T-helper 1 cell treated with Interleukin-12 subunit alpha and Interleukin-12 subunit beta and Interleukin-4 antibody, amounts not matched to agents 30 ng/mL and 1 ng/mL, for 36 hours (primary cell): Measurements from ENCODE around the gene KHSRP. TPM values are rescaled to one million over a fixed set of nuclear protein-coding genes. Genes with fewer than 3 reads are reported as not detected.

Experiments used
- intact Hi-C: fragments of 100-400 bp; cut with micrococcal nuclease; formaldehyde crosslinking; loops from one replicate; pipeline ENCODE4 v1.15.1; 2024
- total RNA-seq: library from RNA; stranded (reverse); gene quantifications from 2 replicates; pipeline ENCODE4 v1.2.3, GENCODE V29; 2022

The KHSRP gene
- total RNA-seq, 1 donor from 2014 or later, result 269 TPM

DNA sequence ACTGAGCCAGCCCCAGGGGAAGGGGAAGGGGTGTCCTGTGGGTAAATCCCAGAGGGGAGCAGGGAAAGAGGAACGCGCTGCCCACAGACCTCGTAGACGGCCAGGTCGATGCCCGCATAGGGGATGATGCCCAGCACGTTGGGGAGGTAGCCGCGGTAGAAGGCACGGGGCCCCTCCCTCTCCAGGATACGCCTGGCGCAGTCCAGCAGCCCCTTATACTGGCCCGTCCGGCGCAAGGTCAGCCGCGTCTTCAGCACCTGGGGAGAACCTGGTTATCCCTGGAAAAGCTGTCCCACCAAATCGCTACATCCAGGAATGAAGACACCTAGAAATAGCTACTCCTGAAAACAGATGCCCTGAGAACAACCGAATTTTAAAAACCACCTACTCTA is 27.6 kb upstream of the KHSRP start:
- intact Hi-C loops, result no loop called here

GRCh38 chr19:6451583-6452222 is 27.1 kb upstream of the KHSRP start:
- intact Hi-C loops, result no loop called here

- intact Hi-C loops, result no loop called here
These were observed 25.6 kb upstream of the KHSRP start for GRCh38 chr19:6450166-6450565.

DNA sequence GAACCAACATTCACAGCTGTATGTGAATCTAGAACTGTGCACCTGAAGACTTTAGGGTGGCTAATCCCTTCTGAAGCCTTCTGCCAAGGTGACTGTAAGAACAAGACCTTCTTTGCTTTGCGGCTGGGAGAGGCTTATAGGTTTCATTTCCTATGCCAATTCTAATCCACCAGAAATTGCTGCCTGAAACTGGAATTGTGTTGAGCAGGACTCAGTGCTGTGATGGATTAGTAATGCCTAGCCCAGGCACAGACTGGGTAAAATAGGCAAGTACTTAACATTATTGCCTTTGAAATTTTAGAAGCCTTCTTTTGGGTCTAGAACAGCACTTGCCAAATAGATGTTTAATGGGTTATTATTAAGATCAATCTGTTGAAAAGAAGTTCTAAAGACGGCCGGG is 23.4 kb upstream of the KHSRP start:
- intact Hi-C loops, result no loop called here

GRCh38 chr19:6446452-6446851 is 21.8 kb upstream of the KHSRP start:
- intact Hi-C loops, result no loop called here

GRCh38 chr19:6443986-6444385 is 19.4 kb upstream of the KHSRP start:
- intact Hi-C loops, result no loop called here

- intact Hi-C loops, result no loop called here
These were observed 17.6 kb upstream of the KHSRP start for GRCh38 chr19:6442087-6442688.

- intact Hi-C loops, result no loop called here
These were observed 16.3 kb upstream of the KHSRP start for GRCh38 chr19:6440905-6441304.

DNA sequence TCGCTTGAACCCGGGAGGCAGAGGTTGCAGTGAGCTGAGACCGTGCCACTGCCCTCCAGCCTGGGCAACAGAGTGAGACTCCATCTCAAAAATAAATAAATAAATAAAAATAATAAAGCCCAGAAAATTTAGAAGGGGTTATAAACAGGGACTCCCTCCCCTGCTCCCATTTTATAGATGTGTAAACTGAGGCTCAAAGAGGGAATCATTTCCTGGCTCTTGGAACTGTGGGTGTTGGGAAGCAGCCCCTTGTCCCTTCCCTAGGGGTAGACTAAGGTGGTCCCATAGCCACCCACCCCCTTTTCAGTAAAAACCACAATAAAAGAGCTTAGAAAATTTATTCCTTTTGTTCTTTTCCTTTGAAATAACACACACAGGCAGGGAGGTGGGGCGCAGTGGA is 15.1 kb upstream of the KHSRP start:
- intact Hi-C loops, result no loop called here

DNA sequence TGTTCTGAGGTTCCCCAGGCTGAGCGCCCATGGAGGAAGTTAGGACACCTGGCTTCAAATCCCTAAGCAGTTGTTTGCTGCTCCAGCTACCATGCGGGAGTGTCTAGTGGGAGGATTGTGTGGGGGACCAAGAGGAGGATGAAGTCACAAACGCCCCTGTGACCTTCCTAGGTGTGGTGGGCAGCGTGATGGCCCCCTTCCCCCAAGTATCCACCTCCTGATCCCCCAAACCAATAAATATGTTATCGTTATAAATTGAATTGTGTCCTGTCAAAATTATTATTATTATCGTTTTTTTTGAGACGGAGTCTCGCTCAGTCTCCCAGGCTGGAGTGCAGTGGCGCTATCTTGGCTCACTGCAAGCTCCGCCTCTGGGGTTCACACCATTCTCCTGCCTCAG is 9.1 kb upstream of the KHSRP start, which contains the start of gene SLC25A41:
SLC25A41 (minus strand) TSS at position 101 of the 400 bp plus-strand sequence; CDS start at position 31, 70 bp downstream.
- intact Hi-C loops, result no loop called here

GRCh38 chr19:6433165-6433564 is 8.6 kb upstream of the KHSRP start:
- intact Hi-C loops, result no loop called here

DNA sequence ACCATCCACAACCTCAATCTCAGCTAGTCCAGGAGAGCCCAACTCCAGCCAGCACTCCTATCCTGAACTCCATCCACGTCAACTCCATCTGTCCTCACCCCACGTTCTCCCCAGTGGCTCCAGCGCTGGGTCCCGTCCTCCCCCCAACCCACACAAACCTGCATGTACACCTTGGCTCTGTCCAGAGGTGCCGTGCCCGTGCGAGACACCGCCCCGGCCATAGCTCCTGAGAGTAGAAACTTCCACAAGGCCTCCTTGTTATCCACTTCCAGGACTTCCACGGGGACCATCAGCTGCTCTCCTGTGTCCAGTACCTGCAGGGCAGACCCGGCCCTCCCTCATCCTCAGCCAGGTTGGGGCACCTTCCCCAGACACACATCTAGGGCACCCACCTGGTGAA is 7.3 kb upstream of the KHSRP start:
- intact Hi-C loops, result no loop called here

DNA sequence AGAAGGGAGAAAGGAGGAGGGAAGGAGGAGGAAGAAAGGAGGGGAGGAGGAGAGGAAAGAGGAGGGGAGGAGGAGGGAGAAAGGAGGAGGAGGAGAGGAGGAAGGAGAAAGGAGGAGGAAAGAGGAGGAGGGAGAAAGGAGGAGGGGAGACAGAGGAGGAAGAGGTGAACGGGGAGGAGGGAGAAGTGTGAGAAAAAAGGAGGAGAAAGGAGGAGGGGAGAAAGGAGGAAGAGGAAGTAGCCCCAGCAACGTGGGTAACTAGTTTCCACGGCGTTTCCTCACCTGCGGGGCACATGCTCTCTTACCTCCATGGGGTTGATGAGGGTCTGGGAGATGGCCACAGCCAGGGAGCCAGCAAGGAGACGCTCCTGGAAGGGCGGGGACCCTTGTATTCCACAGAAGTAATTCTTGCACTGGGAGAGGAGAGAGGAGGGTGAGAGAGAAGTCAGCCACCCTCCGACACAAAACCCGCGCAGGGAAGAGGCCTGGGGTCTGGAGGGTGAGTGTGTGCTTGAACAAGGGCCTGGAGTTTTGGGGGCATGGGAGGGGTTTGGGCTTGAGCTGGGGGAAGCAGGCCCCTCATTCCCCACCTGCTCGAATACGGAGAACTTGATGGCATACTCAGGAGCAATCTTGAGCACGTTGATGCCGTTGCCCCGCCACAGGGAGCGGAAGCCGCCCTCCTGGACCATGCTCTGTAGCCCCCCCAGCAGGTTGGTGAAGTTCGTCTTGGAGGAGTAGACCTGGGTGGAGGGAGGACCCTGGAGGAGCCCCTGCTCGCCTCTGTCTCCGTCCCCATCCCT is 5.0 kb upstream of the KHSRP start:
- intact Hi-C loops, result loop anchor here (5.0 kb wide), 1 partner anchor 1957 kb away; the partner anchor contains the start of gene HDGFL2

DNA sequence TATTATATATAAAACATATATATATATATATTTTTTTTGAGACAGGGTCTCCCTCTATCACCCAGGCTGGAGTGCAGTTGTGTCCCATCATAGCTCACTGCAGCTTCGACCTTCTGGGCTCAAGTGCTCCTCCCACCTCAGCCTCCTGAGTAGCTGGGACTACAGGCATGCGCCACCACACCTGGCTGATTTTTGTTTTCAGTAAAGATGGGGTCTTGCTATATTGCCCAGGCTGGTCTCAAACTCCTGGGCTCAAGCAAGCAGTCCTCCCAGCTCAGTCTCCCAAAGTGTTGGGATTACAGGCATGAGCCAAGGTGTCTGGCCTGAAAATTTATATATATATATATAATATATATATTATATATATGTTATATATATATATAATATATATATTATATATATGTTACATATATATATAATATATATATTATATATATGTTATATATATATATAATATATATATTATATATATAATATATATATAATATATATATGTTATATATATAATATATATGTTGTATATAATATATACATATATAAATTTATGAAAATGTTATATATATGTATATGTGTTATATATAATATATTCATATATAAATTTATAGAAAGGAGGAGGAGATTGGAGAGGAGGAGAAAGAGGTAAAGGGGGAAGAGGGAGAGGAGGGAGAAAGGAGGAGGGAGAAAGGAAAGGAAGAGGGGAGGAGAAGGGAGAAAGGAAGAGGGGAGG is 4.2 kb upstream of the KHSRP start:
- intact Hi-C loops, result loop anchor here (5.0 kb wide), 1 partner anchor 1957 kb away; the partner anchor contains the start of gene HDGFL2

GRCh38 chr19:6427131-6427530 is 2.5 kb upstream of the KHSRP start:
- intact Hi-C loops, result loop anchor here (5.0 kb wide), 1 partner anchor 1955 kb away; the partner anchor contains the start of gene HDGFL2

GRCh38 chr19:6425732-6426620 is 1.4 kb upstream of the KHSRP start:
- intact Hi-C loops, result loop anchor here (1.0 to 5.0 kb wide), 14 partner anchors 33 to 1954 kb away; partner anchors contain the start of genes CLPP, DENND1C, GPR108 and GTF2F1

GRCh38 chr19:6424939-6425731 is 524 bp upstream of the KHSRP start:
- intact Hi-C loops, result loop anchor here (1.0 to 5.0 kb wide), 15 partner anchors 32 to 1953 kb away; partner anchors contain the start of genes CLPP, DENND1C, GPR108 and GTF2F1

DNA sequence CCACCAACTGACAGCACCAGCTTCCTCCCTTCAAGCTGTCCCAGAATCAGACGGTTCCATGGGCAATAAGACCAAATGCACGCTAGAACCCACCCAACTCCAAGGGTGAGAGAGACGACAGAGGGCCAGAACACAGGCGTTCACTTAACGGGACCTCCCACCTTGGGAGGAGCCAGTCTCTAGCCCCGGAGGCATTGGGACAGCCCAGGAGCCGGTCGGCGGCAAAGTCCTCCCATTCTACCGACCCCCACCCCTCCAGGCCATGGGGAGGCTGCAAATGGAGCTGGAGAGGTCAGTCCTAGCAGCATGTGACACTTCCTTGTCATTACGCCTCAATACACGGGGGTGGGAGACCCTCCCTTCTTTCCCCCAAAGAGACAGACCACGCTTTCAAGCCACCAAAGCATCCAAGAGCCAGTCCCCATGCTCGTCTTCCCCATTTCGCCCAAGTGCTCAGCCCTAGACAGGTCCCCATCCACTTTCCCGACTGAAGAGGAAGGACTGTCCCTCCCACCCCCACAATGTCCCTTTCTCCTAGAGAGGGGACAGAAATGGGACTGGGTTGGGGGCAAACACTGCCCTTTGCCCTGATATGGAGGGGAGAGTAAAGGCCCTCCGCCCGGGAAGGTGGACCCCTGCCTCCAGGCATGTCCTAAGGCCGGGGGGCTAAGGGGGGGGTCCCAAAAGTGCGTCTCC is 964 bp downstream of the KHSRP start:
- intact Hi-C loops, result loop anchor here (1.0 kb wide), 1 partner anchor 143 kb away; no protein-coding TSS in a partner anchor
